ENCODE data around the gene LTBP2. TPM values are rescaled to one million over a fixed set of nuclear protein-coding genes. Genes with fewer than 3 reads are reported as not detected.

Gene LTBP2
- total and polyA plus RNA-seq, 7 donors, result 2.4 to 51.4 (median 11.8) TPM

- ATAC-seq (peak; percentile 20 to 74 (median 60)), DNase-seq (no peak)
- TF ChIP-seq CTCF (IDR thresholded peaks at IDR 0.05), result no peak
- Histone ChIP-seq H3K4me3 (no peak overlapping the region), H3K9me3 (no peaks in the 10 kb centered on the region), H3K27me3 (ENCODE audit: insufficient read depth in 3 of 3, low read length in 2 of 3) (no peaks in the 10 kb centered on the region), H3K4me1 (peaks cover 26% of the 10 kb centered on the region), H3K36me3 (ENCODE audit: insufficient read depth in 1 of 2, low read depth in 1 of 2) (peaks cover 4 to 36% of the 10 kb centered on the region in 2 donors), H3K27ac (peak overlapping the region; percentile 10)
- intact Hi-C loops (cut with DNase I), result no loop called here
- WGBS, 3 donors, result 31 to 38% (median 32%) methylated on average over 4 of the region's 4 CpGs
Measured at GRCh38 chr14:74476107-74476506, 135.9 kb downstream of the LTBP2 start.

GRCh38 chr14:74475678-74476077, 136.4 kb downstream of the LTBP2 start:
- intact Hi-C loops (cut with DNase I), result no loop called here
- peak in 2 of 4 donors; percentile 19 to 40 for ATAC-seq
- WGBS, 3 donors, result 30 to 51% (median 39%) methylated on average over 3 of the region's 3 CpGs
- Histone ChIP-seq H3K27ac (peak overlapping the region; percentile 10), H3K4me3 (no peak overlapping the region), H3K4me1 (peaks cover 26% of the 10 kb centered on the region), H3K27me3 (ENCODE audit: insufficient read depth in 3 of 3, low read length in 2 of 3) (no peaks in the 10 kb centered on the region), H3K36me3 (ENCODE audit: insufficient read depth in 1 of 2, low read depth in 1 of 2) (peaks cover 4 to 32% of the 10 kb centered on the region in 2 donors), H3K9me3 (no peaks in the 10 kb centered on the region)
- no peak for TF ChIP-seq CTCF (IDR thresholded peaks at IDR 0.05)
- no peak for DNase-seq

GRCh38 chr14:74474376-74474775, 137.7 kb downstream of the LTBP2 start:
- Histone ChIP-seq H3K4me3 (no peak overlapping the region), H3K27me3 (ENCODE audit: insufficient read depth in 3 of 3, low read length in 2 of 3) (no peaks in the 10 kb centered on the region), H3K9me3 (no peaks in the 10 kb centered on the region), H3K4me1 (peaks cover 26% of the 10 kb centered on the region), H3K27ac (peak overlapping the region; percentile 15), H3K36me3 (ENCODE audit: insufficient read depth in 1 of 2, low read depth in 1 of 2) (peaks cover 3 to 19% of the 10 kb centered on the region in 2 donors)
- WGBS, 3 donors, result 26 to 47% (median 39%) methylated on average over 2 of the region's 2 CpGs
- peak; percentile 88 to 93 (median 90) for ATAC-seq
- intact Hi-C loops (cut with DNase I), result no loop called here
- no peak for TF ChIP-seq CTCF (IDR thresholded peaks at IDR 0.05)
- peak; percentile 31 to 64 for DNase-seq

- DNase-seq (no peak), ATAC-seq (no peak)
- peaks cover 26% of the 10 kb centered on the region for H3K4me1 ChIP-seq
- H3K9me3 ChIP-seq, result no peaks in the 10 kb centered on the region
- TF ChIP-seq CTCF (IDR thresholded peaks at IDR 0.05), result no peak
- H3K27ac ChIP-seq, result no peak overlapping the region
- WGBS, 3 donors, result 85 to 96% (median 94%) methylated on average over 2 of the region's 2 CpGs
- H3K4me3 ChIP-seq, result no peak overlapping the region
- H3K27me3 ChIP-seq (ENCODE audit: insufficient read depth in 3 of 3, low read length in 2 of 3), result no peaks in the 10 kb centered on the region
- peaks cover 0 to 1% of the 10 kb centered on the region in 2 donors for H3K36me3 ChIP-seq (ENCODE audit: insufficient read depth in 1 of 2, low read depth in 1 of 2)
- intact Hi-C loops (cut with DNase I), result no loop called here
Measured at GRCh38 chr14:74472601-74473000, 139.4 kb downstream of the LTBP2 start.
